Endothelial cell of umbilical vein (primary cell): Measurements from ENCODE around the gene C9orf78. TPM values are rescaled to one million over a fixed set of nuclear protein-coding genes. Genes with fewer than 3 reads are reported as not detected.

Experiments
- BruUV-seq: library from RNA; stranded (reverse); fragments of 400-500 nt; replicated peaks from 2 replicates; lab custom pipeline; 2021; lab: Mats Ljungman, UMichigan
- CTCF ChIA-PET: fragments of 300-600, 350-600 bp; sonication (Branson Sonifier 250); formaldehyde crosslinking; loops from one replicate; lab custom pipeline; 2021; ENCODE audit warnings: antibody characterized with exemption, inconsistent platforms; lab: Charles Lee
- POLR2A ChIA-PET: fragments of 300-600, 350-600 bp; sonication (Branson Sonifier 250); formaldehyde crosslinking; loops from one replicate; lab custom pipeline; 2021; ENCODE audit warnings: antibody characterized with exemption, inconsistent platforms; lab: Charles Lee
- DNase-seq: peaks from one replicate; pipeline ENCODE4 v3.0.0-alpha.2; 2011; ENCODE audit warnings: low read depth, low spot score
- FAIRE-seq: peaks from 2 replicates; lab custom pipeline; 2011; peaks lifted over from hg19 to GRCh38; lab: Jason Lieb, UNC
- H2AFZ ChIP-seq: 2 replicates; pipeline ENCODE4 v1.6.0; 2012; ENCODE audit warnings: low read depth, low read length, control low read depth, inconsistent platforms
- H3K27ac ChIP-seq: 2 replicates; pipeline ENCODE4 v1.5.1; 2011; ENCODE audit warnings: low read depth, mild to moderate bottlenecking, control low read depth, low read length, moderate library complexity; ENCODE audit not compliant: insufficient read depth
- H3K27me3 ChIP-seq, 2 experiments: 2 replicates each; pipeline versions ENCODE4 v1.6.0 to v1.6.1; 2011; ENCODE audit warnings: low read length in 2 of 2, mixed read lengths in 1 of 2; ENCODE audit not compliant: control insufficient read depth in 2 of 2, insufficient read depth in 2 of 2
- H3K36me3 ChIP-seq, 2 experiments: 2 replicates in 1 of 2; 3 replicates in 1 of 2; pipeline ENCODE4 v1.5.1; 2011; ENCODE audit warnings: low read length in 2 of 2, mild to moderate bottlenecking in 1 of 2, moderate library complexity in 1 of 2; ENCODE audit not compliant: control insufficient read depth in 2 of 2, insufficient read depth in 2 of 2; ENCODE audit errors: extremely low read depth in 1 of 2
- H3K4me1 ChIP-seq: 3 replicates; pipeline ENCODE4 v1.5.1; 2011; ENCODE audit warnings: mild to moderate bottlenecking, low read length; ENCODE audit not compliant: control insufficient read depth, insufficient read depth; ENCODE audit errors: extremely low read depth
- H3K4me2 ChIP-seq: 2 replicates; pipeline ENCODE4 v1.6.1; 2011; ENCODE audit warnings: low read length, control low read depth, mixed read lengths; ENCODE audit not compliant: insufficient read depth
- H3K4me3 ChIP-seq, 3 experiments: fragments of 200-600 bp in 1 of 3; sonication (generic), shearing (Covaris generic) in 1 of 3; replicated peaks in 1 of 3; 2 replicates each; pipeline ENCODE4 v1.5.1; 2011 to 2016; ENCODE audit warnings: control low read depth in 3 of 3, low read length in 3 of 3, mild to moderate bottlenecking in 2 of 3, inconsistent platforms in 1 of 3, low read depth in 1 of 3, moderate library complexity in 1 of 3; ENCODE audit not compliant: insufficient read depth in 1 of 3
- H3K79me2 ChIP-seq: 2 replicates; pipeline ENCODE4 v1.6.0; 2012; ENCODE audit warnings: low read length, inconsistent platforms; ENCODE audit not compliant: control insufficient read depth, insufficient read depth
- H3K9ac ChIP-seq: replicated peaks from 2 replicates; pipeline ENCODE3; 2011; ENCODE audit warnings: low read length, control low read depth; ENCODE audit not compliant: insufficient read depth; ENCODE audit errors: extremely low read depth
- H3K9me1 ChIP-seq: replicated peaks from 3 replicates; pipeline ENCODE4 v1.6.0; 2011; ENCODE audit warnings: mild to moderate bottlenecking, low read length; ENCODE audit not compliant: control insufficient read depth, insufficient read depth; ENCODE audit errors: extremely low read depth
- H3K9me3 ChIP-seq: replicated peaks from 2 replicates; pipeline ENCODE4 v1.5.1; 2012; ENCODE audit warnings: low read length, inconsistent platforms; ENCODE audit not compliant: control insufficient read depth, insufficient read depth
- H4K20me1 ChIP-seq: replicated peaks from 2 replicates; pipeline ENCODE3; 2011; ENCODE audit warnings: mild to moderate bottlenecking, low read length; ENCODE audit not compliant: control insufficient read depth, insufficient read depth; ENCODE audit errors: extremely low read depth
- CTCF ChIP-seq, 2 donors: IDR thresholded peaks; 1 replicate in 1 of 2; 2 replicates in 1 of 2; pipeline ENCODE4 v1.5.1; 2011; ENCODE audit warnings: low read length in 2 of 2, mild to moderate bottlenecking in 2 of 2, moderate library complexity in 2 of 2, control low read depth in 1 of 2, inconsistent platforms in 1 of 2, low read depth in 1 of 2; ENCODE audit not compliant: insufficient read depth in 1 of 2; ENCODE audit errors: extremely low read depth in 1 of 2
- EZH2 ChIP-seq: IDR thresholded peaks from 2 replicates; pipeline ENCODE4 v1.6.1; 2012; ENCODE audit warnings: borderline replicate concordance, low read depth, mild to moderate bottlenecking, moderate library complexity, low read length, inconsistent platforms; ENCODE audit not compliant: severe bottlenecking
- GATA2 ChIP-seq: IDR thresholded peaks from 2 replicates; pipeline ENCODE4 v1.7.0; 2011; ENCODE audit warnings: low read depth, mild to moderate bottlenecking, moderate library complexity, mixed read lengths, low read length; ENCODE audit not compliant: insufficient read length, insufficient read depth
- MYC ChIP-seq: IDR thresholded peaks from one replicate; pipeline ENCODE4 v1.6.1; 2011; ENCODE audit warnings: mild to moderate bottlenecking, low read depth, low read length
- POLR2AphosphoS5 ChIP-seq: IDR thresholded peaks from 2 replicates; pipeline ENCODE4 v1.6.1; 2012; ENCODE audit warnings: low read depth, mild to moderate bottlenecking, control low read depth, low read length, moderate library complexity; ENCODE audit not compliant: insufficient read depth
- dilution Hi-C: fragments of 300-500 bp; cut with MboI; formaldehyde crosslinking; loops from one replicate; pipeline ENCODE4 v1.15.0; 2019; ENCODE audit warnings: low sequenced_read_pairs; ENCODE audit not compliant: extremely low pct_ligation_motif_present
- intact Hi-C: fragments of 100-400 bp; cut with micrococcal nuclease; formaldehyde crosslinking; loops from one replicate; pipeline ENCODE4 v1.10.0; 2022
- polyA plus RNA-seq, 4 experiments: library from polyadenylated mRNA; depleted of rRNA in 3 of 4; stranded (reverse) in 3 of 4; unstranded in 1 of 4; fragments of >200 nt; gene quantifications; 2 replicates each; pipeline versions ENCODE4 v1.2.1 to v1.2.3, GENCODE V29; 2011 to 2012; ENCODE audit warnings: missing spikeins in 1 of 4
- total RNA-seq: library from RNA; stranded (reverse); gene quantifications from 2 replicates; pipeline ENCODE4 v1.2.3, GENCODE V29; 2021

Gene C9orf78
- total and polyA plus RNA-seq, 2 donors (not counting 3 experiments of a cell fraction or from before 2014, with no cell fraction given): 17.9 to 34.6 TPM

GRCh38 chr9:129875687-129876395, 40.8 kb upstream of the C9orf78 start:
- ChIA-PET POLR2A (no interaction called here), CTCF (interaction anchor here (1.3 to 1.4 kb wide), 2 partner anchors 10 to 11 kb away, joined by 3 to 4 read pairs; no protein-coding TSS in a partner anchor)
- TF ChIP-seq POLR2AphosphoS5 (no peak), GATA2 (no peak), MYC (no peak), CTCF (IDR thresholded peaks at IDR 0.05; ENCODE audit: extremely low read depth in 1 of 2, insufficient read depth in 1 of 2, low read depth in 1 of 2, low read length in 2 of 2) (no peak)
- DNase-seq (no peak), FAIRE-seq (no peak)
- no peak overlapping the region for H3K9ac ChIP-seq
- no TSS peak for BruUV-seq
- no peaks in the 10 kb centered on the region for H3K79me2 ChIP-seq
- intact Hi-C loops (no loop called here), dilution Hi-C loops (no loop called here)
- H3K36me3 ChIP-seq: peaks cover 0 to 6% of the 10 kb centered on the region in 2 experiments
- H3K4me2 ChIP-seq: no peak overlapping the region
- H3K27ac ChIP-seq: no peak overlapping the region
- H3K9me1 ChIP-seq: no peaks in the 10 kb centered on the region
- no peaks in the 10 kb centered on the region for H3K9me3 ChIP-seq
- H3K4me3 ChIP-seq: no peak overlapping the region
- H3K4me1 ChIP-seq: no peaks in the 10 kb centered on the region
- no peaks in the 10 kb centered on the region for H4K20me1 ChIP-seq
- H2AFZ ChIP-seq: no peak overlapping the region
- no peaks in the 10 kb centered on the region for H3K27me3 ChIP-seq

- H3K9me3 ChIP-seq: no peaks in the 10 kb centered on the region
- BruUV-seq: no TSS peak
- DNase-seq (no peak), FAIRE-seq (no peak)
- no peak overlapping the region for H3K4me3 ChIP-seq
- H3K27me3 ChIP-seq: no peaks in the 10 kb centered on the region
- H3K27ac ChIP-seq: no peak overlapping the region
- H3K9me1 ChIP-seq: no peaks in the 10 kb centered on the region
- POLR2A ChIA-PET: no interaction called here
- intact Hi-C loops: no loop called here
- H4K20me1 ChIP-seq: no peaks in the 10 kb centered on the region
- H3K79me2 ChIP-seq: no peaks in the 10 kb centered on the region
- H3K4me2 ChIP-seq: no peak overlapping the region
- H3K9ac ChIP-seq: no peak overlapping the region
- no peaks in the 10 kb centered on the region for H3K4me1 ChIP-seq
- dilution Hi-C loops: no loop called here
- CTCF ChIA-PET: interaction anchor here (1.3 kb wide), 1 partner anchor 9 kb away, joined by 3 read pairs; no protein-coding TSS in a partner anchor
- TF ChIP-seq CTCF (IDR thresholded peaks at IDR 0.05; ENCODE audit: extremely low read depth in 1 of 2, insufficient read depth in 1 of 2, low read depth in 1 of 2, low read length in 2 of 2) (peak; percentile 5 to 13), EZH2 (no peak)
- H2AFZ ChIP-seq: no peak overlapping the region
- H3K36me3 ChIP-seq: peaks cover 0 to 5% of the 10 kb centered on the region in 2 experiments
Observed at GRCh38 chr9:129875181-129875611, 40.1 kb upstream of the C9orf78 start.
